IMR-90 (cell line): Measurements from ENCODE around the gene MSI2. TPM values are rescaled to one million over a fixed set of nuclear protein-coding genes. Genes with fewer than 3 reads are reported as not detected.
A peak's percentile ranks its signal among the peaks of the same experiment; 100 is the strongest.

Experiments
- ATAC-seq: fragments of 200-7000 bp; cut with Tn5 transposase; 2 replicates; pipeline ENCODE4 v1.9.1; 2020; ENCODE audit warnings: low read depth, mild to moderate bottlenecking, moderate library complexity
- BruUV-seq: library from RNA; stranded (reverse); fragments of 400-500 nt; replicated peaks from 2 replicates; lab custom pipeline; 2021; lab: Mats Ljungman, UMichigan
- CTCF ChIA-PET: fragments of 300-600 bp; formaldehyde crosslinking; extraction: SDS; loops from one replicate; lab custom pipeline; 2021; ENCODE audit warnings: antibody characterized with exemption; lab: Yijun Ruan, JAX
- POLR2A ChIA-PET: fragments of 300-600 bp; sonication (Branson Sonifier 250); formaldehyde crosslinking; loops from one replicate; lab custom pipeline; 2022; ENCODE audit warnings: antibody characterized with exemption; ENCODE audit not compliant: unreplicated experiment; lab: Charles Lee
- DNase-seq: peaks from one replicate; pipeline ENCODE4 v3.0.0; 2013
- H2AFZ ChIP-seq: replicated peaks from 2 replicates; pipeline ENCODE3; 2013; ENCODE audit warnings: low read length, mild to moderate bottlenecking; ENCODE audit not compliant: poor library complexity
- H2AK5ac ChIP-seq: 2 replicates; pipeline ENCODE4 v1.6.1; 2013; ENCODE audit warnings: low read depth, low read length, inconsistent platforms
- H2AK9ac ChIP-seq: replicated peaks from 2 replicates; pipeline ENCODE3; 2013; ENCODE audit warnings: mild to moderate bottlenecking, low read depth, low read length, moderate library complexity; ENCODE audit not compliant: poor library complexity
- H2BK120ac ChIP-seq: 2 replicates; pipeline ENCODE4 v1.6.1; 2013; ENCODE audit warnings: low read depth, low read length, inconsistent platforms
- H2BK15ac ChIP-seq: 3 replicates; pipeline ENCODE4 v1.6.1; 2013; ENCODE audit warnings: low read depth, low read length, inconsistent platforms
- H2BK20ac ChIP-seq: 2 replicates; pipeline ENCODE4 v1.6.1; 2013; ENCODE audit warnings: low read depth, mild to moderate bottlenecking, inconsistent platforms, low read length, moderate library complexity
- H2BK5ac ChIP-seq: 2 replicates; pipeline ENCODE4 v1.6.1; 2013; ENCODE audit warnings: mild to moderate bottlenecking, low read depth, low read length, inconsistent platforms; ENCODE audit not compliant: poor library complexity, severe bottlenecking
- H3K14ac ChIP-seq: replicated peaks from 2 replicates; pipeline ENCODE4 v1.6.1; 2013; ENCODE audit warnings: low read depth, low read length, inconsistent platforms
- H3K18ac ChIP-seq: 2 replicates; pipeline ENCODE4 v1.6.1; 2013; ENCODE audit warnings: low read depth, low read length, control low read depth
- H3K23ac ChIP-seq: 2 replicates; pipeline ENCODE4 v1.6.1; 2013; ENCODE audit warnings: low read depth, low read length, inconsistent platforms
- H3K27ac ChIP-seq: 2 replicates; pipeline ENCODE4 v1.5.1; 2013; ENCODE audit warnings: mild to moderate bottlenecking, control low read depth, low read length; ENCODE audit not compliant: insufficient read depth
- H3K27me3 ChIP-seq: 2 replicates; pipeline ENCODE4 v1.6.1; 2013; ENCODE audit warnings: low read length; ENCODE audit not compliant: control insufficient read depth, insufficient read depth
- H3K36me3 ChIP-seq: 2 replicates; pipeline ENCODE4 v1.6.1; 2013; ENCODE audit warnings: low read length, mixed read lengths; ENCODE audit not compliant: control insufficient read depth, insufficient read depth
- H3K4ac ChIP-seq: 2 replicates; pipeline ENCODE4 v1.6.1; 2013; ENCODE audit warnings: low read depth, low read length, inconsistent platforms
- H3K4me1 ChIP-seq: 2 replicates; pipeline ENCODE4 v1.6.1; 2013; ENCODE audit warnings: low read length, mixed read lengths; ENCODE audit not compliant: control insufficient read depth, insufficient read depth
- H3K4me2 ChIP-seq: 2 replicates; pipeline ENCODE4 v1.6.1; 2013; ENCODE audit warnings: low read depth, mild to moderate bottlenecking, control low read depth, low read length, moderate library complexity
- H3K4me3 ChIP-seq: 2 replicates; pipeline ENCODE4 v1.5.1; 2013; ENCODE audit warnings: low read depth, mild to moderate bottlenecking, control low read depth, low read length, moderate library complexity; ENCODE audit not compliant: insufficient read depth
- H3K56ac ChIP-seq: 2 replicates; pipeline ENCODE4 v1.6.1; 2013; ENCODE audit warnings: low read length, inconsistent platforms; ENCODE audit not compliant: insufficient read depth; ENCODE audit errors: extremely low read depth
- H3K79me1 ChIP-seq, 2 experiments: 2 replicates each; pipeline ENCODE4 v1.6.1; 2013; ENCODE audit warnings: low read length in 2 of 2, inconsistent platforms in 1 of 2, low read depth in 1 of 2
- H3K9ac ChIP-seq: 2 replicates; pipeline ENCODE4 v1.6.1; 2013; ENCODE audit warnings: low read depth, low read length, control low read depth
- H3K9me1 ChIP-seq: 2 replicates; pipeline ENCODE4 v1.6.1; 2013; ENCODE audit warnings: low read length, inconsistent platforms; ENCODE audit not compliant: insufficient read depth
- H3K9me3 ChIP-seq: 2 replicates; pipeline ENCODE4 v1.6.1; 2013; ENCODE audit warnings: low read length; ENCODE audit not compliant: control insufficient read depth, insufficient read depth
- H4K20me1 ChIP-seq: 2 replicates; pipeline ENCODE4 v1.6.1; 2013; ENCODE audit warnings: low read length, inconsistent platforms; ENCODE audit not compliant: insufficient read depth
- H4K5ac ChIP-seq: 2 replicates; pipeline ENCODE4 v1.6.1; 2013; ENCODE audit warnings: mild to moderate bottlenecking, low read depth, low read length, control low read depth
- H4K8ac ChIP-seq, 2 experiments: 2 replicates each; pipeline ENCODE4 v1.6.1; 2013; ENCODE audit warnings: low read depth in 2 of 2, low read length in 2 of 2, control low read depth in 1 of 2, inconsistent platforms in 1 of 2
- H4K91ac ChIP-seq: 2 replicates; pipeline ENCODE4 v1.6.1; 2013; ENCODE audit warnings: low read depth, low read length, inconsistent platforms; ENCODE audit not compliant: insufficient read depth
- BHLHE40 ChIP-seq: fragments of 150-350 bp; IDR thresholded peaks from 2 replicates; pipeline ENCODE4 v1.6.1; 2016; ENCODE audit warnings: mild to moderate bottlenecking, low read depth, low read length
- MAFK ChIP-seq: IDR thresholded peaks from 2 replicates; pipeline ENCODE4 v1.6.1; 2012; ENCODE audit warnings: low read depth, low read length, improper control_type of control experiment
- MAZ ChIP-seq: IDR thresholded peaks from 2 replicates; pipeline ENCODE4 v1.6.1; 2012; ENCODE audit warnings: low read depth, mild to moderate bottlenecking, low read length, improper control_type of control experiment, moderate library complexity, borderline replicate concordance
- RCOR1 ChIP-seq: IDR thresholded peaks from 2 replicates; pipeline ENCODE4 v1.6.1; 2012; ENCODE audit warnings: mild to moderate bottlenecking, low read length, improper control_type of control experiment; ENCODE audit not compliant: insufficient replicate concordance
- SMC3 ChIP-seq: fragments of 150-350 bp; IDR thresholded peaks from 2 replicates; pipeline ENCODE4 v1.6.1; 2016; ENCODE audit warnings: low read depth, mild to moderate bottlenecking, antibody characterized with exemption, low read length, moderate library complexity
- WGBS, 2 experiments: methylation state at CpG; one replicate each; pipeline versions ENCODE4 v1.1.5 to v1.1.7; 2013; ENCODE audit warnings: missing lambda C conversion rate in 2 of 2; ENCODE audit not compliant: insufficient read length in 1 of 2; ENCODE audit errors: extremely low coverage in 2 of 2; 5-methylcytosine and 5-hydroxymethylcytosine counted together
- dilution Hi-C: fragments of 300-500 bp; cut with HindIII; formaldehyde crosslinking; loops from one replicate; pipeline ENCODE4 v1.14.3; 2018; ENCODE audit warnings: low sequenced_read_pairs; ENCODE audit not compliant: unreplicated experiment
- in situ Hi-C: fragments of 300-500 bp; cut with MboI; formaldehyde crosslinking; loops from 3 replicates; pipeline ENCODE4 v1.14.3; 2019; ENCODE audit warnings: low sequenced_read_pairs, inconsistent platforms, mixed read lengths
- intact Hi-C: fragments of 100-400 bp; cut with micrococcal nuclease; formaldehyde crosslinking; loops from 2 replicates; pipeline ENCODE4 v1.10.0; 2022
- polyA plus RNA-seq, 3 experiments: library from polyadenylated mRNA; depleted of rRNA; stranded (reverse); fragments of >200 nt; gene quantifications; 2 replicates each; pipeline ENCODE4 v1.2.3, GENCODE V29; 2012; ENCODE audit warnings: low replicate concordance in 1 of 3
- total RNA-seq: library from RNA; depleted of rRNA; stranded (reverse); fragments of >200 nt; gene quantifications from 2 replicates; pipeline ENCODE4 v1.2.3, GENCODE V29; 2012
- TF ChIP-seq, protein P1 (sequence below): fragments of 150-350 bp; IDR thresholded peaks from 2 replicates; pipeline ENCODE4 v1.6.1; 2016; ENCODE audit warnings: low read depth, mild to moderate bottlenecking, low read length, moderate library complexity, borderline replicate concordance
- TF ChIP-seq, protein P2 (sequence below): conservative IDR thresholded peaks from 2 replicates; pipeline ENCODE4 v1.5.1; 2012; ENCODE audit warnings: mild to moderate bottlenecking, low read depth, low read length, improper control_type of control experiment

The MSI2 gene
- total and polyA plus RNA-seq, 2 of the 4 experiments (the other 2 are of a cell fraction) = 13.0 to 16.0 TPM

DNA sequence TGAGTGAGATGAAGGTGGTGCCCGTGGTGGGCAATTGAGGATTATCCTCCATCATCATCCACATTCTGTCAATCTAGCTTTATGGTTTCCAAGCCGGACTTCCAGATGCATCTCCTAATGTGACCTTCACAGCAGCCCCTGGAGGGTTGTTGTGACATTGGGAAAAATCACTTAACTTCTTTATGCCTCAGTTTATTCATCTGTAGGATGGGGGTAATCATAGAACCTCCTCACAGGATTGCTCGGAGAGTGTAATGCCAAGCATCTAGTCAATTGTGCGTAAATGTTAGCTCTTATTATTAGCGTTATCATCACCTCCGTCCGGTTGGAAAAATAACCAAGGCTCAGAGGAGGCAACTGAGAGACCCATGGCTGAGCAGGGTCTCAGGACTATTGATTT lies 274.8 kb downstream of the MSI2 start:
- no peak overlapping the region for H4K91ac ChIP-seq
- no peaks in the 10 kb centered on the region for H3K27me3 ChIP-seq
- no peak overlapping the region for H2BK5ac ChIP-seq
- H3K79me1 ChIP-seq = 0 out of 4 replicates have a peak, but pooled peaks cover 0 to 8% of the 10 kb centered on the region in 2 experiments
- DNase-seq = no peak
- peak overlapping the region in 1 of 2 experiments; percentile 16; a peak in 1 of 4 replicates for H4K8ac ChIP-seq
- H4K20me1 ChIP-seq = no peaks in the 10 kb centered on the region
- no peak overlapping the region for H3K27ac ChIP-seq
- intact Hi-C loops (no loop called here), dilution Hi-C loops (no loop called here), in situ Hi-C loops (no loop called here)
- H3K18ac ChIP-seq = no peak overlapping the region
- H3K36me3 ChIP-seq = no peaks in the 10 kb centered on the region
- H2AK9ac ChIP-seq = no peak overlapping the region
- BruUV-seq = no TSS peak
- no peak overlapping the region for H3K56ac ChIP-seq
- H3K4me2 ChIP-seq = no peak overlapping the region
- no peak for ATAC-seq
- H3K14ac ChIP-seq = peak overlapping the region; percentile 6; the same call in 1 of the 2 replicates
- H2AK5ac ChIP-seq = peak overlapping the region; percentile 56; the same call in 1 of the 2 replicates
- TF ChIP-seq SMC3 = no peak
- TF ChIP-seq MAFK = no peak
- no peak for TF ChIP-seq BHLHE40
- TF ChIP-seq RCOR1 = no peak
- no peak for TF ChIP-seq MAZ
- TF ChIP-seq, protein P1, sequence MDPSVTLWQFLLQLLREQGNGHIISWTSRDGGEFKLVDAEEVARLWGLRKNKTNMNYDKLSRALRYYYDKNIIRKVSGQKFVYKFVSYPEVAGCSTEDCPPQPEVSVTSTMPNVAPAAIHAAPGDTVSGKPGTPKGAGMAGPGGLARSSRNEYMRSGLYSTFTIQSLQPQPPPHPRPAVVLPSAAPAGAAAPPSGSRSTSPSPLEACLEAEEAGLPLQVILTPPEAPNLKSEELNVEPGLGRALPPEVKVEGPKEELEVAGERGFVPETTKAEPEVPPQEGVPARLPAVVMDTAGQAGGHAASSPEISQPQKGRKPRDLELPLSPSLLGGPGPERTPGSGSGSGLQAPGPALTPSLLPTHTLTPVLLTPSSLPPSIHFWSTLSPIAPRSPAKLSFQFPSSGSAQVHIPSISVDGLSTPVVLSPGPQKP = no peak
- TF ChIP-seq, protein P2, sequence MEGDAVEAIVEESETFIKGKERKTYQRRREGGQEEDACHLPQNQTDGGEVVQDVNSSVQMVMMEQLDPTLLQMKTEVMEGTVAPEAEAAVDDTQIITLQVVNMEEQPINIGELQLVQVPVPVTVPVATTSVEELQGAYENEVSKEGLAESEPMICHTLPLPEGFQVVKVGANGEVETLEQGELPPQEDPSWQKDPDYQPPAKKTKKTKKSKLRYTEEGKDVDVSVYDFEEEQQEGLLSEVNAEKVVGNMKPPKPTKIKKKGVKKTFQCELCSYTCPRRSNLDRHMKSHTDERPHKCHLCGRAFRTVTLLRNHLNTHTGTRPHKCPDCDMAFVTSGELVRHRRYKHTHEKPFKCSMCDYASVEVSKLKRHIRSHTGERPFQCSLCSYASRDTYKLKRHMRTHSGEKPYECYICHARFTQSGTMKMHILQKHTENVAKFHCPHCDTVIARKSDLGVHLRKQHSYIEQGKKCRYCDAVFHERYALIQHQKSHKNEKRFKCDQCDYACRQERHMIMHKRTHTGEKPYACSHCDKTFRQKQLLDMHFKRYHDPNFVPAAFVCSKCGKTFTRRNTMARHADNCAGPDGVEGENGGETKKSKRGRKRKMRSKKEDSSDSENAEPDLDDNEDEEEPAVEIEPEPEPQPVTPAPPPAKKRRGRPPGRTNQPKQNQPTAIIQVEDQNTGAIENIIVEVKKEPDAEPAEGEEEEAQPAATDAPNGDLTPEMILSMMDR = no peak
- peak overlapping the region; percentile 55; the same call in 1 of the 2 replicates for H3K23ac ChIP-seq
- H2BK120ac ChIP-seq = peak overlapping the region; percentile 86
- H3K9me1 ChIP-seq = peaks cover 26% of the 10 kb centered on the region
- ChIA-PET CTCF (no interaction called here), POLR2A (no interaction called here)
- H3K9me3 ChIP-seq = no peaks in the 10 kb centered on the region
- no peak overlapping the region; the same call in 2 of the 3 replicates for H2BK15ac ChIP-seq
- no peak overlapping the region for H2AFZ ChIP-seq
- peaks cover 24% of the 10 kb centered on the region for H3K4me1 ChIP-seq
- WGBS, 2 experiments = 100% methylated on average over 2 of the region's 7 CpGs; no CpG with 5 or more reads in 1 of the 2 experiments
- H2BK20ac ChIP-seq = peak overlapping the region; percentile 61
- no peak overlapping the region for H3K9ac ChIP-seq
- peak overlapping the region; percentile 28 for H3K4ac ChIP-seq
- no peak overlapping the region for H3K4me3 ChIP-seq
- no peak overlapping the region for H4K5ac ChIP-seq
